ENCODE results near the gene SLC5A11.

DNA sequence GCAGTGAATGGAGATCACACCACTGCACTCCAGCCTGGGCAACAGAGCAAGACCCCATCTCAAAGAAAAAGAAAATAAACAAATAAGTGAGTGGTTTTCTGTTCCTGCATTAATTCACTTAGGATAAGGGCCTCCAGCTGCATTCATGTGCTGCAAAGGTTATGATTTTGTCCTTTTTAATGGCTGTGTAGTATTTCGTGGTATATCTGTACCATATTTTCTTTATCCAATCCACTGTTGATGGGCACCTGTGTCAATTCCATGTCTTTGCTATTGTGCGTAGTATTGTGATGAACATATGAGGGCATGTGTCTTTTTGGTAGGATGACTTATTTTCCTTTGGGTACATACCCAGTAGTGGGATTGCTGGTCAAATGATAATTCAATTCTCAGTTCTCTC is 33.9 kb downstream of the SLC5A11 start:
- TF ChIP-seq ESRRG (CRISPR knock-in tag; IDR thresholded peaks at IDR 0.05) = no peak
- TF ChIP-seq, protein P1, sequence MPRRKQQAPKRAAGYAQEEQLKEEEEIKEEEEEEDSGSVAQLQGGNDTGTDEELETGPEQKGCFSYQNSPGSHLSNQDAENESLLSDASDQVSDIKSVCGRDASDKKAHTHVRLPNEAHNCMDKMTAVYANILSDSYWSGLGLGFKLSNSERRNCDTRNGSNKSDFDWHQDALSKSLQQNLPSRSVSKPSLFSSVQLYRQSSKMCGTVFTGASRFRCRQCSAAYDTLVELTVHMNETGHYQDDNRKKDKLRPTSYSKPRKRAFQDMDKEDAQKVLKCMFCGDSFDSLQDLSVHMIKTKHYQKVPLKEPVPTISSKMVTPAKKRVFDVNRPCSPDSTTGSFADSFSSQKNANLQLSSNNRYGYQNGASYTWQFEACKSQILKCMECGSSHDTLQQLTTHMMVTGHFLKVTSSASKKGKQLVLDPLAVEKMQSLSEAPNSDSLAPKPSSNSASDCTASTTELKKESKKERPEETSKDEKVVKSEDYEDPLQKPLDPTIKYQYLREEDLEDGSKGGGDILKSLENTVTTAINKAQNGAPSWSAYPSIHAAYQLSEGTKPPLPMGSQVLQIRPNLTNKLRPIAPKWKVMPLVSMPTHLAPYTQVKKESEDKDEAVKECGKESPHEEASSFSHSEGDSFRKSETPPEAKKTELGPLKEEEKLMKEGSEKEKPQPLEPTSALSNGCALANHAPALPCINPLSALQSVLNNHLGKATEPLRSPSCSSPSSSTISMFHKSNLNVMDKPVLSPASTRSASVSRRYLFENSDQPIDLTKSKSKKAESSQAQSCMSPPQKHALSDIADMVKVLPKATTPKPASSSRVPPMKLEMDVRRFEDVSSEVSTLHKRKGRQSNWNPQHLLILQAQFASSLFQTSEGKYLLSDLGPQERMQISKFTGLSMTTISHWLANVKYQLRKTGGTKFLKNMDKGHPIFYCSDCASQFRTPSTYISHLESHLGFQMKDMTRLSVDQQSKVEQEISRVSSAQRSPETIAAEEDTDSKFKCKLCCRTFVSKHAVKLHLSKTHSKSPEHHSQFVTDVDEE (CRISPR knock-in tag; IDR thresholded peaks at IDR 0.05) = no peak
- TF ChIP-seq, protein P2, sequence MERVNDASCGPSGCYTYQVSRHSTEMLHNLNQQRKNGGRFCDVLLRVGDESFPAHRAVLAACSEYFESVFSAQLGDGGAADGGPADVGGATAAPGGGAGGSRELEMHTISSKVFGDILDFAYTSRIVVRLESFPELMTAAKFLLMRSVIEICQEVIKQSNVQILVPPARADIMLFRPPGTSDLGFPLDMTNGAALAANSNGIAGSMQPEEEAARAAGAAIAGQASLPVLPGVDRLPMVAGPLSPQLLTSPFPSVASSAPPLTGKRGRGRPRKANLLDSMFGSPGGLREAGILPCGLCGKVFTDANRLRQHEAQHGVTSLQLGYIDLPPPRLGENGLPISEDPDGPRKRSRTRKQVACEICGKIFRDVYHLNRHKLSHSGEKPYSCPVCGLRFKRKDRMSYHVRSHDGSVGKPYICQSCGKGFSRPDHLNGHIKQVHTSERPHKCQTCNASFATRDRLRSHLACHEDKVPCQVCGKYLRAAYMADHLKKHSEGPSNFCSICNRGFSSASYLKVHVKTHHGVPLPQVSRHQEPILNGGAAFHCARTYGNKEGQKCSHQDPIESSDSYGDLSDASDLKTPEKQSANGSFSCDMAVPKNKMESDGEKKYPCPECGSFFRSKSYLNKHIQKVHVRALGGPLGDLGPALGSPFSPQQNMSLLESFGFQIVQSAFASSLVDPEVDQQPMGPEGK (CRISPR knock-in tag; IDR thresholded peaks at IDR 0.05; ENCODE audit: borderline replicate concordance) = no peak
- TF ChIP-seq ZFP30 (CRISPR knock-in tag; IDR thresholded peaks at IDR 0.05) = no peak
